Thyroid gland (tissue), 4 donors: ENCODE measurements around the gene IL22RA1. TPM values are rescaled to one million over a fixed set of nuclear protein-coding genes. Genes with fewer than 3 reads are reported as not detected.

Experiments used
- DNase-seq, 2 donors: peaks; one replicate each; pipeline ENCODE4 v3.0.0-alpha.2; 2019
- H3K27ac ChIP-seq, 3 donors: fragments of 200-600 bp; sonication (generic); 1 replicate in 2 of 3; 2 replicates in 1 of 3; pipeline ENCODE4 v1.5.1; 2016 to 2019; ENCODE audit warnings: mild to moderate bottlenecking in 1 of 3, moderate library complexity in 1 of 3
- H3K27me3 ChIP-seq: fragments of 200-600 bp; sonication (generic); one replicate; pipeline ENCODE4 v1.5.1; 2019
- H3K36me3 ChIP-seq, 2 donors: fragments of 200-600 bp; sonication (generic); one replicate each; pipeline ENCODE4 v1.5.1; 2016 to 2019
- H3K4me1 ChIP-seq, 2 donors: fragments of 200-600 bp; sonication (generic); one replicate each; pipeline ENCODE4 v1.5.1; 2017 to 2019
- H3K4me3 ChIP-seq, 3 donors: fragments of 200-600 bp; sonication (generic); replicated peaks in 1 of 3; 1 replicate in 2 of 3; 2 replicates in 1 of 3; pipeline ENCODE4 v1.5.1; 2016; ENCODE audit warnings: mild to moderate bottlenecking in 1 of 3
- H3K9me3 ChIP-seq: fragments of 200-600 bp; sonication (generic); one replicate; pipeline ENCODE4 v1.5.1; 2017
- CTCF ChIP-seq, 6 experiments: fragments of 200-600 bp in 3 of 6; fragments of 450-650 bp in 3 of 6; sonication (generic) in 3 of 6; IDR thresholded peaks; one replicate each; pipeline ENCODE4 v1.5.1; 2016 to 2019; ENCODE audit warnings: antibody characterized with exemption in 6 of 6, mild to moderate bottlenecking in 2 of 6, inconsistent platforms in 1 of 6, moderate library complexity in 1 of 6
- POLR2A ChIP-seq, 2 donors: fragments of 450-650 bp; IDR thresholded peaks; one replicate each; pipeline ENCODE4 v1.6.1; 2017; ENCODE audit warnings: antibody characterized with exemption in 2 of 2, mild to moderate bottlenecking in 2 of 2, moderate library complexity in 1 of 2
- WGBS, 2 donors: methylation state at CpG; one replicate each; pipeline ENCODE4 v1.1.5; 2017; 5-methylcytosine and 5-hydroxymethylcytosine counted together
- intact Hi-C: fragments of 100-400 bp; cut with DNase I; formaldehyde crosslinking; loops from one replicate; pipeline ENCODE4 v1.15.1; 2023
- total RNA-seq, 4 donors: library from RNA; depleted of rRNA; stranded (reverse); fragments of >200 nt; gene quantifications; one replicate each; pipeline ENCODE4 v1.2.3, GENCODE V29; 2016

Gene IL22RA1
- total RNA-seq, 4 donors from 2014 or later, result 1.1 TPM; not detected in 3

- H3K27me3 ChIP-seq, result no peaks in the 10 kb centered on the region
- intact Hi-C loops, result no loop called here
- H3K4me1 ChIP-seq, result peaks cover 8 to 15% of the 10 kb centered on the region in 2 donors
- peak; percentile 91 to 92 for DNase-seq
- no peaks in the 10 kb centered on the region for H3K9me3 ChIP-seq
- peaks cover 3 to 5% of the 10 kb centered on the region in 2 donors for H3K36me3 ChIP-seq
- peak in 3 of 6 experiments; percentile 12 to 20 (median 16) for TF ChIP-seq CTCF (IDR thresholded peaks at IDR 0.05)
- no peak for TF ChIP-seq POLR2A (IDR thresholded peaks at IDR 0.05)
- no peak overlapping the region for H3K4me3 ChIP-seq
- WGBS, 2 donors, result 26 to 38% methylated on average over 6 to 11 of the region's 11 CpGs
- no peak overlapping the region for H3K27ac ChIP-seq
Observed at GRCh38 chr1:24155011-24155782, 12.3 kb upstream of the IL22RA1 start.

- intact Hi-C loops, result no loop called here
- no peaks in the 10 kb centered on the region for H3K27me3 ChIP-seq
- no peaks in the 10 kb centered on the region for H3K9me3 ChIP-seq
- H3K4me3 ChIP-seq, result no peak overlapping the region
- no peak overlapping the region for H3K27ac ChIP-seq
- no peak for TF ChIP-seq POLR2A (IDR thresholded peaks at IDR 0.05)
- no peak for TF ChIP-seq CTCF (IDR thresholded peaks at IDR 0.05)
- H3K36me3 ChIP-seq, result peaks cover 3 to 5% of the 10 kb centered on the region in 2 donors
- 78% methylated on average over 8 of the region's 8 CpGs for WGBS, 2 donors
- no peak for DNase-seq
- H3K4me1 ChIP-seq, result peaks cover 8 to 15% of the 10 kb centered on the region in 2 donors
Observed at GRCh38 chr1:24154215-24154614, 11.3 kb upstream of the IL22RA1 start.

- DNase-seq, result no peak
- Histone ChIP-seq H3K4me1 (peaks cover 8 to 15% of the 10 kb centered on the region in 2 donors), H3K9me3 (no peaks in the 10 kb centered on the region), H3K4me3 (no peak overlapping the region), H3K27ac (no peak overlapping the region), H3K27me3 (no peaks in the 10 kb centered on the region), H3K36me3 (peaks cover 3 to 5% of the 10 kb centered on the region in 2 donors)
- TF ChIP-seq POLR2A (IDR thresholded peaks at IDR 0.05) (no peak), CTCF (IDR thresholded peaks at IDR 0.05) (no peak)
- intact Hi-C loops, result no loop called here
- WGBS, 2 donors, result 86 to 91% methylated on average over 6 to 10 of the region's 10 CpGs
Observed at GRCh38 chr1:24152631-24153494, 9.9 kb upstream of the IL22RA1 start.

GRCh38 chr1:24151175-24151533 lies 8.2 kb upstream of the IL22RA1 start:
- no peak for TF ChIP-seq POLR2A (IDR thresholded peaks at IDR 0.05)
- TF ChIP-seq CTCF (IDR thresholded peaks at IDR 0.05), result no peak
- WGBS, 2 donors, result 3 to 13% methylated on average over 12 of the region's 12 CpGs
- Histone ChIP-seq H3K4me1 (peaks cover 8 to 15% of the 10 kb centered on the region in 2 donors), H3K36me3 (no peaks in the 10 kb centered on the region), H3K27me3 (no peaks in the 10 kb centered on the region), H3K9me3 (no peaks in the 10 kb centered on the region), H3K4me3 (no peak overlapping the region), H3K27ac (peak overlapping the region in 2 of 3 donors; percentile 25 to 63)
- peak; percentile 71 to 72 for DNase-seq
- intact Hi-C loops, result no loop called here
